Measurements from ENCODE around the gene IFI27L2. TPM values are rescaled to one million over a fixed set of nuclear protein-coding genes. Genes with fewer than 3 reads are reported as not detected.
"Not testable (repeated sequence)": the region's sequence is repeated elsewhere in the genome, so short reads cannot be mapped to it uniquely, and the experiment has no call there.

Gene IFI27L2
- total RNA-seq, 1 experiment from 2014 or later: 144 TPM

GRCh38 chr14:94157197-94157596 lies 27.8 kb upstream of the IFI27L2 start:
- DNase-seq (ENCODE audit: low read depth): no peak
- in situ Hi-C loops (cut with HindIII; ENCODE audit: low pct_unique_long_range_greater_than_20kb, low sequenced_read_pairs): no loop called here

DNA sequence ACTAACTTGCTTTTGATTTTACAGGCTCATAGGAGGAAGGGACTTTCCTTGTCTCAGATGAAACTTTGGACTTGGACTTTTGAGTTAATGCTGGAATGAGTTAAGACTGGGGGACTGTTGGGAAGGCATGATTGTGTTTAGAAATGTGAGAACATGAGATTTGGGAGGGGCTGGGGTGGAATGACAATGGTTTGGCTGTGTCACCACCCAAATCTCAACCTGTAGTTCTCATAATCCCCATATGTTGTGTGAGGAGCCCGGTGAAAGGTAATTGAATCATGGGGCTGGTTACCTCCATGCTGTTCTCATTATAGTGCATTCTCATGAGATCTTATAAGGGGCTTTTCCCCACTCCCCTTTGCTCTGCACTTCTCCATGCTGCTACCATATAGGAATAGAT lies 26.7 kb upstream of the IFI27L2 start:
- in situ Hi-C loops (cut with HindIII; ENCODE audit: low pct_unique_long_range_greater_than_20kb, low sequenced_read_pairs); DNase-seq (ENCODE audit: low read depth): not testable (repeated sequence)

GRCh38 chr14:94153750-94154342 lies 24.4 kb upstream of the IFI27L2 start:
- in situ Hi-C loops (cut with HindIII; ENCODE audit: low pct_unique_long_range_greater_than_20kb, low sequenced_read_pairs): no loop called here

GRCh38 chr14:94152676-94153075 lies 23.3 kb upstream of the IFI27L2 start:
- in situ Hi-C loops (cut with HindIII; ENCODE audit: low pct_unique_long_range_greater_than_20kb, low sequenced_read_pairs): no loop called here
- no peak for DNase-seq (ENCODE audit: low read depth)

More at GRCh38 chr14:94153750-94154342, 24.4 kb upstream of the IFI27L2 start:
- no peak for DNase-seq (ENCODE audit: low read depth)

GRCh38 chr14:94145902-94146527 lies 16.6 kb upstream of the IFI27L2 start:
- no peak for DNase-seq (ENCODE audit: low read depth)
- in situ Hi-C loops (cut with HindIII; ENCODE audit: low pct_unique_long_range_greater_than_20kb, low sequenced_read_pairs): no loop called here

GRCh38 chr14:94144765-94145164 lies 15.4 kb upstream of the IFI27L2 start:
- DNase-seq (ENCODE audit: low read depth): no peak
- in situ Hi-C loops (cut with HindIII; ENCODE audit: low pct_unique_long_range_greater_than_20kb, low sequenced_read_pairs): no loop called here

GRCh38 chr14:94143711-94144110 lies 14.3 kb upstream of the IFI27L2 start:
- DNase-seq (ENCODE audit: low read depth): no peak
- in situ Hi-C loops (cut with HindIII; ENCODE audit: low pct_unique_long_range_greater_than_20kb, low sequenced_read_pairs): no loop called here

- in situ Hi-C loops (cut with HindIII; ENCODE audit: low pct_unique_long_range_greater_than_20kb, low sequenced_read_pairs): no loop called here
- no peak for DNase-seq (ENCODE audit: low read depth)
Observed at GRCh38 chr14:94143239-94143638, 13.8 kb upstream of the IFI27L2 start.

- no peak for DNase-seq (ENCODE audit: low read depth)
- in situ Hi-C loops (cut with HindIII; ENCODE audit: low pct_unique_long_range_greater_than_20kb, low sequenced_read_pairs): no loop called here
Observed at GRCh38 chr14:94142836-94143235, 13.4 kb upstream of the IFI27L2 start.

GRCh38 chr14:94142247-94142646 lies 12.8 kb upstream of the IFI27L2 start:
- no peak for DNase-seq (ENCODE audit: low read depth)
- in situ Hi-C loops (cut with HindIII; ENCODE audit: low pct_unique_long_range_greater_than_20kb, low sequenced_read_pairs): no loop called here

GRCh38 chr14:94139421-94139820 lies 10.0 kb upstream of the IFI27L2 start:
- DNase-seq (ENCODE audit: low read depth): no peak
- in situ Hi-C loops (cut with HindIII; ENCODE audit: low pct_unique_long_range_greater_than_20kb, low sequenced_read_pairs): no loop called here

GRCh38 chr14:94139006-94139405 lies 9.6 kb upstream of the IFI27L2 start:
- in situ Hi-C loops (cut with HindIII; ENCODE audit: low pct_unique_long_range_greater_than_20kb, low sequenced_read_pairs): no loop called here
- no peak for DNase-seq (ENCODE audit: low read depth)

DNA sequence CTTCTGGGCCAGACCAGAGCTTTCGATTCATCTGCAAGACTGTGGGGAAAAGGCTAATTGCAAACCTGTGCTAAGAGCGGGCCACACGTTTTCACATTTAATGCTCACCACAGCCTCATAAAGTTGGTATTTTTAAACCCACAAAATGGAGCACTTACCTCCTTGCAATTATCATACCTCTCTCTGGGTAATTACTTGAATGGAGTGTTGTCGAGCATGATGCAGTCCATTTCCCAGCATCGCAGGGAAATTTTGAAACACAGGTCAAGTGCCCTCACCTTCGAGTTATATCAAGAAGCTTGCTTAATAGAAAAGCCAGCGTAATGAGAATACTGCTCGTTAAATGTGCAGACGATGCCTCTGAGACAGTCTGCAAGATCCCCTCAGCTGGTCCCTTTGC lies 8.8 kb upstream of the IFI27L2 start:
- DNase-seq (ENCODE audit: low read depth): no peak
- in situ Hi-C loops (cut with HindIII; ENCODE audit: low pct_unique_long_range_greater_than_20kb, low sequenced_read_pairs): no loop called here

DNA sequence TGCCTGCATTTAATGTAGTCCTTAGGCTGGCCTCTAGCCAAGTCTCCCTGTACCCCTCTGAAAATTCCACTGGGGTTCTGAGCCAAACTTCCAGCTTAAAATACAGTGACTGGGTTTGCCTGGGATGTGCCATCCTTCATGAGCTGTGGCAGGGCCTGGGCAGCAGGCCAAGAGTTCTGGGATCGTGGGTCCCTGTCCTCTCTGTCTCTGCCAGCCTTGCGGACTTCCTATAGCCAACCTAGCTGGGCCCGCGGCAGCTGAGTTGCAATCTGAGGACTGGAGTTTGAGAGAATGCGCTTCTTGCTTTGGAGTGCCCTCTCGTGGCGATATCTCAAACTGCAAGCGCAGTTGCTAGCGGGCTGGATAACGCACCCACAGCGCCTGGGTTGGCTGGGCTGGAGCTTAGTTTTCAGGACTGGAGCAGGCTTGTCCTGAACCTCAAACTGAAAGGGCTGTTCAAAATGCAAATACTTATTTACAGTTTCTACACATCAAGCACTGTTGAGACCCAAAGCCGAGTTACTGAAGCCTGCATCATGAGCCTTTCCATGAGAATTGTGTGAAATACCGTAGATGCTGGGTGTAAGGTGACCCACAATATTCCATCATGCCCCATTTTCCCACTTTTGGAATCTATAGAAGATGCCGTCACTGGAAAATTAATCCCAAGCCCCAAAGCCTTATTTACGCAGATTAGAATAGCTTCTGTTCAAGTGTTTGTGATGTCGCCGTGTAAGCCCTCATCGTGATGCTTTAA lies 7.3 kb upstream of the IFI27L2 start:
- peak; percentile 56 for DNase-seq (ENCODE audit: low read depth)
- in situ Hi-C loops (cut with HindIII; ENCODE audit: low pct_unique_long_range_greater_than_20kb, low sequenced_read_pairs): no loop called here

DNA sequence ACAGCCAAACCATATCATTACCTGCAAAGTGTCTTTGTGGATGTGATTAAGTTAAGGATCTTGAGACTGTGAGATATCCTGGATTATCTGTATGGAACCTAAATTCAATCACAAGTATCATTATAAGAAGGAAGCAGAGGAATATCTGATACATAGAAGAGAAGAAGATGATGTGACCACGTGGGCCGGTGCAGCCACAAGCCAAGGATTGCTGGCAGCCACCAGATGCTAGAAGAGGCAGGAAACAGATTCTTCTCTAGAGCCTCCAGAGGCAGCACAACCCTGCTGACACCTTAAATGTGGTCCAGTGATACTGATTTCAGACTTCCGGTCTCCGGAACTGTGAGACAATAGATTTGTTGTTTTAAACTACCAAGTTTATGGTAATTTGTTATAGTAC lies 6.1 kb upstream of the IFI27L2 start:
- in situ Hi-C loops (cut with HindIII; ENCODE audit: low pct_unique_long_range_greater_than_20kb, low sequenced_read_pairs): no loop called here
- no peak for DNase-seq (ENCODE audit: low read depth)

DNA sequence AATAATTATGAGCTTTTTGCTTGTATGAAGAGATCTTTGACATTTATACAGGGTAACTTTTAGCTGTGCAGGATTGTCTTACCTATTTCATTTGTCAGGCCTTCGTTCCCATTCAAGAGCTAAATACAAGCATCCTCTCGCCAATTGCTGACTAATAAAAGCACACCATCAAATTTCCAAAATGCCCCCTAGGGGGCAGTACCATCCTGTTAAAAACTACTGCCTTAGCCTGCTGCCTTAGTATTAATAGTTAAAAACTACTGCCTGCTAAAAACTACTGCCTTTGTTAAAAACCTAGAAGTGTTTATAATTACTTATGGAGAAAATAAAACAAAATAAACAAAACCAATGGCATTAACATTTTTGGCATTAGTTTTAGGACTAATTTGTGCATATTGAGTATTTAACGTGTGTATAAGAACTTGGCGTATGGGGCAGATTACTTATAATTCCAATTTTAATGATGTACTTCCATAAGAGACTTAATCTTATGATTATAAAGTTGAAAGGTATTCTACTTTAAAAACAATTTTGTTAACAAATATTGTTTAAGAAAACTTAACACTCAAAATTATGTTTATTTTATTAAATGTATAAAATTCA lies 3.0 kb upstream of the IFI27L2 start:
- in situ Hi-C loops (cut with HindIII; ENCODE audit: low pct_unique_long_range_greater_than_20kb, low sequenced_read_pairs): no loop called here
- DNase-seq (ENCODE audit: low read depth): peak; percentile 45

GRCh38 chr14:94129758-94130414 lies 482 bp upstream of the IFI27L2 start:
- in situ Hi-C loops (cut with HindIII; ENCODE audit: low pct_unique_long_range_greater_than_20kb, low sequenced_read_pairs): no loop called here
- peak; percentile 44 for DNase-seq (ENCODE audit: low read depth)

DNA sequence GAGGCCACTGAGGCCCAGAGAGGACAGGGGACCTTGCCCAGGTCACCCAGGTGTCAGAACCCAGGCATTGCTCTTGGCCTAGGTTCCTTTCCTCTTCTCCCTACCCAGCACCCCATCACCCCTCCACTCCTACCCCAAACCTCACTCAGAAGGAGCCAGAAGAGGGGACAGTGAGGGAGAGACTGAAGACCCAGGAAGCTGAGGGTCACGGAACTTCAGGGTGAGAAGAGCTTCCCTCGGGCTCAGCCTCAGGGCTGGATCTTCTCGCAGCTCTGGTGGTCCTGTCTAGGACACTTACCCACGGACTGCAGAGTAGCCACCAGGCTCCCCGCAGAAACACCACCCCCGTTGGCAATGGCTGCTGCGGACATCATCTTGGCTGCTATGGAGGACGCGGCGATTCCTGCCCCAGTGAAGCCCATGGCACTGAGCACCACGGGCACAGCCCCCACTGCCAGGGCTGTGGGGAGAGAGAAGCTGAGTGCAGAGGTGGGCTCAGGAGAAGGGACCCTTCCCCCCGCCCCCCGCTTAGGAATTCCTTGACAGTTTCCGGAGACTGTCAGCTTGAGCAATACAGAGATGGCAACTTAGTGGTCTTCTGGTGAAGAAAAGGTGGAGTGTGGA lies 1.1 kb downstream of the IFI27L2 start:
- DNase-seq (ENCODE audit: low read depth): no peak
- in situ Hi-C loops (cut with HindIII; ENCODE audit: low pct_unique_long_range_greater_than_20kb, low sequenced_read_pairs): no loop called here

Data from Caki2 (cell line).